Mammary epithelial cell (primary cell): ENCODE data around the gene MCM9.

ENCODE experiments used
- CTCF ChIP-seq, 2 donors: IDR thresholded peaks in 1 of 2; conservative IDR thresholded peaks in 1 of 2; 2 replicates each; pipeline ENCODE4 v1.5.1; 2011 to 2012; ENCODE audit warnings: inconsistent platforms in 2 of 2, low read length in 2 of 2, mild to moderate bottlenecking in 2 of 2, control low read depth in 1 of 2, low read depth in 1 of 2; ENCODE audit not compliant: insufficient read depth in 1 of 2; ENCODE audit errors: extremely low read depth in 1 of 2
- EZH2 ChIP-seq: IDR thresholded peaks from 2 replicates; pipeline ENCODE4 v1.6.1; 2012; ENCODE audit warnings: low read length, inconsistent platforms, borderline replicate concordance

GRCh38 chr6:118892355-118892991 lies 42.5 kb downstream of the MCM9 start:
- TF ChIP-seq CTCF (conservative IDR thresholded peaks at IDR 0.05 in 1 of 2, IDR thresholded peaks at IDR 0.05 in 1 of 2; ENCODE audit: extremely low read depth in 1 of 2, insufficient read depth in 1 of 2, low read depth in 1 of 2, low read length in 2 of 2) (no peak), EZH2 (no peak)
